Heart left ventricle (tissue), 13 donors: Measurements from ENCODE around the gene CWC27.
"Not testable (repeated sequence)": the region's sequence is repeated elsewhere in the genome, so short reads cannot be mapped to it uniquely, and the experiment has no call there.

ENCODE experiments used
- CTCF ChIP-seq, 12 donors: fragments of 200-600 bp; sonication (generic) in 4 of 12; IDR thresholded peaks; one replicate each; pipeline versions ENCODE4 v1.5.0 to v1.8.0; 2018 to 2022; ENCODE audit warnings: antibody characterized with exemption in 12 of 12, mild to moderate bottlenecking in 5 of 12
- POLR2A ChIP-seq, 2 donors: fragments of 450-650 bp; IDR thresholded peaks; one replicate each; pipeline ENCODE4 v1.6.1; 2017; ENCODE audit warnings: antibody characterized with exemption in 2 of 2, mild to moderate bottlenecking in 2 of 2, moderate library complexity in 2 of 2
- donor health status: ischemic (EF 13 %, LVEDD 7.1; RV severe dilation, severe dysfunction).
- donor health status: DM: no; HTN: yes; CAD: no.
- donor health status: DM: no; HTN: no; CAD: no.
- donor health status: ischemic (EF 25% LVEDD 6.9; RV normal size, moderate dysfunction).
- donor health status: ischemic (EF 25% LVEDD 5.7; RV mildly dilated, moderate dysfunction).
- donor health status: ischemic (EF 35%, LVEDD 5.7; RV mildly dilated, moderate dysfunction).
- donor health status: nonischemic (EF 11% LVEDD 7.7; RV severe dilation, severe dysfunction).
- donor health status: DM: yes; HTN: yes; CAD: no.
- donor health status: PGD.
- donor health status: ischemic (EF 29% LVEDD 5.4; RV normal size, mild dysfunction).
- donor health status: nonischemic (EF 23%, LVEDD 6.1; RV moderate dilation, normal function).

GRCh38 chr5:64907399-64907798 is 138.7 kb downstream of the CWC27 start:
- not testable (repeated sequence) for TF ChIP-seq CTCF, POLR2A (IDR thresholded peaks at IDR 0.05)
